AG04450 (cell line): Measurements from ENCODE around the gene FBXW7. TPM values are rescaled to one million over a fixed set of nuclear protein-coding genes. Genes with fewer than 3 reads are reported as not detected.

ENCODE experiments used
- CTCF ChIA-PET: fragments of 300-600, 350-600 bp; formaldehyde crosslinking; extraction: SDS; loops from one replicate; lab custom pipeline; 2022; ENCODE audit warnings: antibody characterized with exemption, inconsistent platforms; lab: Charles Lee
- POLR2A ChIA-PET: fragments of 350-600 bp; formaldehyde crosslinking; extraction: SDS; loops from one replicate; lab custom pipeline; 2021; ENCODE audit warnings: antibody characterized with exemption, inconsistent platforms; lab: Yijun Ruan, JAX
- DNase-seq: peaks from one replicate; pipeline ENCODE4 v3.0.0-alpha.2; 2011; ENCODE audit warnings: low read depth, low spot score
- H3K27ac ChIP-seq: one replicate; pipeline ENCODE4 v1.5.1; 2012; ENCODE audit warnings: low read depth, low read length, control low read depth
- H3K27me3 ChIP-seq: one replicate; pipeline ENCODE4 v1.6.0; 2012; ENCODE audit warnings: low read length; ENCODE audit not compliant: control insufficient read depth, insufficient read depth
- H3K4me3 ChIP-seq: 2 replicates; pipeline ENCODE4 v1.5.1; 2011; ENCODE audit warnings: mild to moderate bottlenecking, low read depth, low read length, control low read depth
- H3K9me3 ChIP-seq: 2 replicates; pipeline ENCODE4 v1.5.1; 2012; ENCODE audit warnings: low read length; ENCODE audit not compliant: control insufficient read depth, insufficient read depth
- polyA plus RNA-seq: library from polyadenylated mRNA; depleted of rRNA; stranded (reverse); fragments of >200 nt; gene quantifications from 2 replicates; pipeline ENCODE4 v1.2.3, GENCODE V29; 2011
- TF ChIP-seq, protein P1 (sequence below): IDR thresholded peaks from 2 replicates; pipeline ENCODE4 v1.5.1; 2011; ENCODE audit warnings: low read depth, low read length, control low read depth, inconsistent platforms

The FBXW7 gene
- polyA plus RNA-seq, 1 experiment, result 16.3 TPM

DNA sequence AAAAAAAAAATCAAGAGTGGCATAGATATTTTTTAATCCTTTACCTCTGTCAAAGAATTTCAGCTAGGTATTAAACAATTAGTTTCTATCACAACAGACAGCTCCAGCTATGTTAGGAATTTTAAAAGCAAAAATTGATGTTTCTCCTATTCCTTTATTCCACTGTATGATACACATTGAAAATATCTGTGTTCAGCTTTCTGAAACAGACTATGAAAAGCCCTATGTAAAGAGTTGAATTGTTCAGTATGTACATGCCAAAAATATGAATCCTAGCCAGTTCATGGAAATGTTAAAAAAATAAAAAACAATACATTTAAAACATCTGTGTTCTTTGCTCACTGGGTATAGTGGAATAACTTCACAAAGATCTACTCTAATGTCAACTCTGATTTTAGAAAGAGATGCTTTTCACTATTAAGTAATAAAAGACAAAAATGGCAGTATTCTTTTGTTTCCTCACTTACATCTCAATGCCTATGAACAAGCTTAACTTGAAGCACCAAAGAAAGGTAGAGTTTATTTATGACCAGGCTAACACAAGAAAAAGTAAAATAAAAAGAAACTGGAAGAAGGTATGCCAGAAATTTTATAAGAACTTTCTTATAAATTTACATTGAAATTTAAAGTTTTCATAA is 32.1 kb downstream of the FBXW7 start:
- no peak for DNase-seq
- Histone ChIP-seq H3K9me3 (no peaks in the 10 kb centered on the region), H3K27me3 (no peaks in the 10 kb centered on the region), H3K27ac (no peak overlapping the region), H3K4me3 (no peak overlapping the region)
- ChIA-PET POLR2A (no interaction called here), CTCF (interaction anchor here (0.7 to 8.1 kb wide), 5 partner anchors 11 to 534 kb away, joined by 4 to 270 read pairs (median 39); no protein-coding TSS in a partner anchor)
- TF ChIP-seq, protein P1, sequence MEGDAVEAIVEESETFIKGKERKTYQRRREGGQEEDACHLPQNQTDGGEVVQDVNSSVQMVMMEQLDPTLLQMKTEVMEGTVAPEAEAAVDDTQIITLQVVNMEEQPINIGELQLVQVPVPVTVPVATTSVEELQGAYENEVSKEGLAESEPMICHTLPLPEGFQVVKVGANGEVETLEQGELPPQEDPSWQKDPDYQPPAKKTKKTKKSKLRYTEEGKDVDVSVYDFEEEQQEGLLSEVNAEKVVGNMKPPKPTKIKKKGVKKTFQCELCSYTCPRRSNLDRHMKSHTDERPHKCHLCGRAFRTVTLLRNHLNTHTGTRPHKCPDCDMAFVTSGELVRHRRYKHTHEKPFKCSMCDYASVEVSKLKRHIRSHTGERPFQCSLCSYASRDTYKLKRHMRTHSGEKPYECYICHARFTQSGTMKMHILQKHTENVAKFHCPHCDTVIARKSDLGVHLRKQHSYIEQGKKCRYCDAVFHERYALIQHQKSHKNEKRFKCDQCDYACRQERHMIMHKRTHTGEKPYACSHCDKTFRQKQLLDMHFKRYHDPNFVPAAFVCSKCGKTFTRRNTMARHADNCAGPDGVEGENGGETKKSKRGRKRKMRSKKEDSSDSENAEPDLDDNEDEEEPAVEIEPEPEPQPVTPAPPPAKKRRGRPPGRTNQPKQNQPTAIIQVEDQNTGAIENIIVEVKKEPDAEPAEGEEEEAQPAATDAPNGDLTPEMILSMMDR, result no peak

DNA sequence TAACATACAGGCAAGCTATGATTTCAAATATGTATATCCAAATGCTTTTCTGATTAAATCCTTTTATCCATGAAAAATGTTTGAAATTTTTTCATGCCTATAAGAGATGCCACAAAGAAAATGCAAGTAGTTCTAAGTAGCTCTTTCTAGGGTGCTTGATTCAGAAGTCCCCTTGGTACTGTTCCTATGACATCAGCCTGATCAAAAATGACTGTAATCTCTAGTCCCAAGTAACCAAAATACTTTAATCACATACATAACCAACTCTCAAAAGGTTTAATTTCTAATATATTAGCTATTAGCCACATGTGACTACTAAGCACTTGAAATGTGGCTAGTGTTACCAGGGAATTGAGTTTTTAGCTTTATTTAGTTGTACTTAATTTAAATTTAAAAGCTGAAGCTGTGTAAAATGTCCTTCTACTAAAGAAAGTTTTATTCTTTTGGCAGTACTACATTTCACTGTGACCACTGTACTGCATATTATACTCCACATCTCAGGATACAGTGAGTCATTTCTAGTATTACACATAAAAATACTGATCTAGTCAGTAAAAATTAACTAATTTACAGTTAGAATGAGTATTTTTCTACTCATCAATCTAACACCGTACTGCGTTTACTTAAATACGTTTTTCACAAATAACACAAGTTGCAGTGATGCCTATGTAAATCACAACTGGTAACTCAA is 33.9 kb downstream of the FBXW7 start:
- no peak overlapping the region for H3K4me3 ChIP-seq
- TF ChIP-seq, protein P1, result no peak
- H3K27ac ChIP-seq, result no peak overlapping the region
- ChIA-PET POLR2A (interaction anchor here (1.7 kb wide), 1 partner anchor 34 kb away, joined by 7 read pairs; the partner anchor contains the start of gene FBXW7), CTCF (interaction anchor here (0.7 to 8.1 kb wide), 55 partner anchors 10 to 626 kb away, joined by 3 to 270 read pairs (median 9); partner anchors contain the start of genes ARFIP1, FBXW7 and TIGD4)
- H3K9me3 ChIP-seq, result no peaks in the 10 kb centered on the region
- H3K27me3 ChIP-seq, result no peaks in the 10 kb centered on the region
- no peak for DNase-seq

DNA sequence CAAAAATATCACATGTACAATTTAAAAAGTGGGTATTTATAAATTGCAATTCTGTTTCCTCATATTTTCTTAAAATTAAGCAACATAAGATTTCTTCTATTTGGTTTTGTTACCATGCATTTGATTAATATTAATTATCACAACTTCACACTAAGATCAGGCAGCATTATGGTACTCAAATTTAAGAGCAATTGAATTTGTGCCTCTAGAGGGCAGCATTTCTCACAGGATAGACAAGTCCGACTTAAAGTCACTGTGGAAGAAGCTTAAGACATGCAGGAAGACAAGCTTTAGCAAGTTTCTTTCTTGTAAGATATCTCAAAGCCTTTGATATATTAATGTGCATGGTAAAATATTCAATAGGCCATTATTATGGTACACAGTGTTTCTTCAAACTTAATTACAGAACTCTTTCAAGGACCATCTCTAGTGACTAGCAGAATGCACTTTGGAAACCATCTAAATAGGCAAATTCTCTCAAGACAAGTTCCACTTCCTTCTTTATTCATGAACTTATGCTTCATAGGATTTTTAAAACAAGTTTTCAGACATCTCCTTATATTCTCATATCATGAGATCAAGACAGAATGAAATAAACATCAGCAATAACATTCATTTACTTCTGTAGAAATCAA is 35.0 kb downstream of the FBXW7 start:
- H3K27ac ChIP-seq, result no peak overlapping the region
- H3K4me3 ChIP-seq, result no peak overlapping the region
- TF ChIP-seq, protein P1, result peak; percentile 80
- H3K9me3 ChIP-seq, result no peaks in the 10 kb centered on the region
- no peaks in the 10 kb centered on the region for H3K27me3 ChIP-seq
- DNase-seq, result peak; percentile 83
- ChIA-PET POLR2A (interaction anchor here (1.7 kb wide), 1 partner anchor 35 kb away, joined by 7 read pairs; the partner anchor contains the start of gene FBXW7), CTCF (interaction anchor here (0.5 to 8.1 kb wide), 83 partner anchors 9 to 1065 kb away, joined by 3 to 270 read pairs (median 4); partner anchors contain the start of genes ARFIP1, FBXW7 and TIGD4)

DNA sequence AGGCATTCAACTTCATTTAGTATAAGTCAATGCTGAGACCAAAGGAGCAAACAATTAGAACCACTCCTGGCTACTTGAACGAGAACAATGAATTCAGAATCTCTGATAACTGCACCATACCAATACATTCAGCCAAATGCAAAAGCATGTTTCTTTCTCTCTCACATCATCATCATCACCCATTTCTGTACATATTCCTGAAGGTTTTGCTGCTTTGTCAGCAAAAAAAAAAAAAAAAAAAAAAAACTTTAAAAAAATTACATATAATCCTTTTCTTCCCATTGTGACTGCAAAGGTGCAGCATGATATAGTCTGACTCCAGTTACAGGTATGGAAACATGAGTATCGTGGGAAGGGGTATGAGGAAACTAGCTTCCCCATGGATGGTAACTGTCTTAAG is 35.6 kb downstream of the FBXW7 start:
- no peaks in the 10 kb centered on the region for H3K27me3 ChIP-seq
- no peaks in the 10 kb centered on the region for H3K9me3 ChIP-seq
- no peak for DNase-seq
- no peak overlapping the region for H3K27ac ChIP-seq
- ChIA-PET POLR2A (no interaction called here), CTCF (interaction anchor here (0.6 to 8.1 kb wide), 25 partner anchors 9 to 1065 kb away, joined by 3 to 270 read pairs (median 11); partner anchors contain the start of genes ARFIP1 and TIGD4)
- TF ChIP-seq, protein P1, result no peak
- no peak overlapping the region for H3K4me3 ChIP-seq
